H1 (cell line): ENCODE results near the gene SOX8. TPM values are rescaled to one million over a fixed set of nuclear protein-coding genes. Genes with fewer than 3 reads are reported as not detected.

Experiments used
- polyA plus RNA-seq, 7 experiments: library from polyadenylated mRNA; depleted of rRNA in 3 of 7; stranded (reverse) in 5 of 7; unstranded in 2 of 7; fragments of >200 nt in 5 of 7; fragments of 200-250 nt in 2 of 7; gene quantifications; 1 replicate in 5 of 7; 2 replicates in 1 of 7; 4 replicates in 1 of 7; pipeline versions ENCODE4 v1.2.1 to v1.2.3, GENCODE V29; 2011 to 2013; ENCODE audit warnings: missing spikeins in 2 of 7, mixed read lengths in 2 of 7
- total RNA-seq: library from RNA; stranded (reverse); fragmentation: NEBNext Ultra II Directional; extraction: Animal tissue kit (Norgen Biotek cat#: 25700); gene quantifications from 2 replicates; pipeline ENCODE4 v1.2.1, GENCODE V29; 2021
- TF ChIP-seq, protein P1 (sequence below): fragments of 300-600 bp; sonication (generic); IDR thresholded peaks from 2 replicates; pipeline ENCODE4 v1.7.1; 2012; ENCODE audit warnings: low read length, moderate library complexity, mild to moderate bottlenecking, inconsistent platforms; ENCODE audit not compliant: insufficient replicate concordance

SOX8 gene
- total and polyA plus RNA-seq, 2 of the 8 experiments (the other 6 are each of a cell fraction or from before 2014, with no cell fraction given) = 2.2 to 5.7 TPM

DNA sequence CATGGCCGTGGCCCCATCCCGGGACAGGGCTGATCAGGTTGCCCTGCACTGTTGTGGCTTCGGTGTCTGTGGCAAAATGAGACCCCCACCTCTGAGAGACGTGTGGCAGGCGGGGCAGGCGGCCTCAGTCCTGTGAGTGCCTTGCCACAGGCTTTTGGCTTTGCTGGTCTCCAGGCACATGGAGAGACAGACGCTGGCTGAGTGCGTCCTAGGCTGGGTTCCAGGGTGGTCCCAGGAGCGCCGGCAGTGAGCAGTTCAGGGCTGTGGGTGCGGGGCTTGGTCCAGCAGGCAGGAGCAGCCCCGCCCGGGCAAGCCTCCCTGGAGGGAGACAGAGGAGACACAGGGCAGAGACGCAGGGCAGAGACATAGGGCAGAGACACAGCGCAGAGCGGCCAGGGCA lies 29.2 kb downstream of the SOX8 start (continued):
- TF ChIP-seq, protein P1, sequence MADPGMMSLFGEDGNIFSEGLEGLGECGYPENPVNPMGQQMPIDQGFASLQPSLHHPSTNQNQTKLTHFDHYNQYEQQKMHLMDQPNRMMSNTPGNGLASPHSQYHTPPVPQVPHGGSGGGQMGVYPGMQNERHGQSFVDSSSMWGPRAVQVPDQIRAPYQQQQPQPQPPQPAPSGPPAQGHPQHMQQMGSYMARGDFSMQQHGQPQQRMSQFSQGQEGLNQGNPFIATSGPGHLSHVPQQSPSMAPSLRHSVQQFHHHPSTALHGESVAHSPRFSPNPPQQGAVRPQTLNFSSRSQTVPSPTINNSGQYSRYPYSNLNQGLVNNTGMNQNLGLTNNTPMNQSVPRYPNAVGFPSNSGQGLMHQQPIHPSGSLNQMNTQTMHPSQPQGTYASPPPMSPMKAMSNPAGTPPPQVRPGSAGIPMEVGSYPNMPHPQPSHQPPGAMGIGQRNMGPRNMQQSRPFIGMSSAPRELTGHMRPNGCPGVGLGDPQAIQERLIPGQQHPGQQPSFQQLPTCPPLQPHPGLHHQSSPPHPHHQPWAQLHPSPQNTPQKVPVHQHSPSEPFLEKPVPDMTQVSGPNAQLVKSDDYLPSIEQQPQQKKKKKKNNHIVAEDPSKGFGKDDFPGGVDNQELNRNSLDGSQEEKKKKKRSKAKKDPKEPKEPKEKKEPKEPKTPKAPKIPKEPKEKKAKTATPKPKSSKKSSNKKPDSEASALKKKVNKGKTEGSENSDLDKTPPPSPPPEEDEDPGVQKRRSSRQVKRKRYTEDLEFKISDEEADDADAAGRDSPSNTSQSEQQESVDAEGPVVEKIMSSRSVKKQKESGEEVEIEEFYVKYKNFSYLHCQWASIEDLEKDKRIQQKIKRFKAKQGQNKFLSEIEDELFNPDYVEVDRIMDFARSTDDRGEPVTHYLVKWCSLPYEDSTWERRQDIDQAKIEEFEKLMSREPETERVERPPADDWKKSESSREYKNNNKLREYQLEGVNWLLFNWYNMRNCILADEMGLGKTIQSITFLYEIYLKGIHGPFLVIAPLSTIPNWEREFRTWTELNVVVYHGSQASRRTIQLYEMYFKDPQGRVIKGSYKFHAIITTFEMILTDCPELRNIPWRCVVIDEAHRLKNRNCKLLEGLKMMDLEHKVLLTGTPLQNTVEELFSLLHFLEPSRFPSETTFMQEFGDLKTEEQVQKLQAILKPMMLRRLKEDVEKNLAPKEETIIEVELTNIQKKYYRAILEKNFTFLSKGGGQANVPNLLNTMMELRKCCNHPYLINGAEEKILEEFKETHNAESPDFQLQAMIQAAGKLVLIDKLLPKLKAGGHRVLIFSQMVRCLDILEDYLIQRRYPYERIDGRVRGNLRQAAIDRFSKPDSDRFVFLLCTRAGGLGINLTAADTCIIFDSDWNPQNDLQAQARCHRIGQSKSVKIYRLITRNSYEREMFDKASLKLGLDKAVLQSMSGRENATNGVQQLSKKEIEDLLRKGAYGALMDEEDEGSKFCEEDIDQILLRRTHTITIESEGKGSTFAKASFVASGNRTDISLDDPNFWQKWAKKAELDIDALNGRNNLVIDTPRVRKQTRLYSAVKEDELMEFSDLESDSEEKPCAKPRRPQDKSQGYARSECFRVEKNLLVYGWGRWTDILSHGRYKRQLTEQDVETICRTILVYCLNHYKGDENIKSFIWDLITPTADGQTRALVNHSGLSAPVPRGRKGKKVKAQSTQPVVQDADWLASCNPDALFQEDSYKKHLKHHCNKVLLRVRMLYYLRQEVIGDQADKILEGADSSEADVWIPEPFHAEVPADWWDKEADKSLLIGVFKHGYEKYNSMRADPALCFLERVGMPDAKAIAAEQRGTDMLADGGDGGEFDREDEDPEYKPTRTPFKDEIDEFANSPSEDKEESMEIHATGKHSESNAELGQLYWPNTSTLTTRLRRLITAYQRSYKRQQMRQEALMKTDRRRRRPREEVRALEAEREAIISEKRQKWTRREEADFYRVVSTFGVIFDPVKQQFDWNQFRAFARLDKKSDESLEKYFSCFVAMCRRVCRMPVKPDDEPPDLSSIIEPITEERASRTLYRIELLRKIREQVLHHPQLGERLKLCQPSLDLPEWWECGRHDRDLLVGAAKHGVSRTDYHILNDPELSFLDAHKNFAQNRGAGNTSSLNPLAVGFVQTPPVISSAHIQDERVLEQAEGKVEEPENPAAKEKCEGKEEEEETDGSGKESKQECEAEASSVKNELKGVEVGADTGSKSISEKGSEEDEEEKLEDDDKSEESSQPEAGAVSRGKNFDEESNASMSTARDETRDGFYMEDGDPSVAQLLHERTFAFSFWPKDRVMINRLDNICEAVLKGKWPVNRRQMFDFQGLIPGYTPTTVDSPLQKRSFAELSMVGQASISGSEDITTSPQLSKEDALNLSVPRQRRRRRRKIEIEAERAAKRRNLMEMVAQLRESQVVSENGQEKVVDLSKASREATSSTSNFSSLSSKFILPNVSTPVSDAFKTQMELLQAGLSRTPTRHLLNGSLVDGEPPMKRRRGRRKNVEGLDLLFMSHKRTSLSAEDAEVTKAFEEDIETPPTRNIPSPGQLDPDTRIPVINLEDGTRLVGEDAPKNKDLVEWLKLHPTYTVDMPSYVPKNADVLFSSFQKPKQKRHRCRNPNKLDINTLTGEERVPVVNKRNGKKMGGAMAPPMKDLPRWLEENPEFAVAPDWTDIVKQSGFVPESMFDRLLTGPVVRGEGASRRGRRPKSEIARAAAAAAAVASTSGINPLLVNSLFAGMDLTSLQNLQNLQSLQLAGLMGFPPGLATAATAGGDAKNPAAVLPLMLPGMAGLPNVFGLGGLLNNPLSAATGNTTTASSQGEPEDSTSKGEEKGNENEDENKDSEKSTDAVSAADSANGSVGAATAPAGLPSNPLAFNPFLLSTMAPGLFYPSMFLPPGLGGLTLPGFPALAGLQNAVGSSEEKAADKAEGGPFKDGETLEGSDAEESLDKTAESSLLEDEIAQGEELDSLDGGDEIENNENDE = no peak
- TF ChIP-seq, all 59 proteins: peak for 0
